Liver (tissue), 3 donors: ENCODE measurements around the gene RBM23.

Experiments
- CTCF ChIP-seq: fragments of 150-350 bp; IDR thresholded peaks from 2 replicates; pipeline ENCODE4 v1.5.1; 2017; ENCODE audit warnings: improper control_type of control experiment, low read depth, low read length; ENCODE audit not compliant: missing input control
- JUND ChIP-seq, 2 donors: IDR thresholded peaks; 2 replicates each; pipeline ENCODE4 v1.6.1; 2016; ENCODE audit warnings: antibody characterized with exemption in 2 of 2
- REST ChIP-seq: IDR thresholded peaks from 2 replicates; pipeline ENCODE4 v1.6.1; 2016; ENCODE audit warnings: antibody characterized with exemption, mild to moderate bottlenecking
- TAF1 ChIP-seq: conservative IDR thresholded peaks from 2 replicates; pipeline ENCODE4 v1.6.1; 2016; ENCODE audit warnings: antibody characterized with exemption, mild to moderate bottlenecking
- YY1 ChIP-seq: IDR thresholded peaks from 2 replicates; pipeline ENCODE4 v1.6.1; 2016; ENCODE audit warnings: antibody characterized with exemption, mild to moderate bottlenecking
- ZBTB33 ChIP-seq: IDR thresholded peaks from 2 replicates; pipeline ENCODE4 v1.6.1; 2016; ENCODE audit warnings: antibody characterized with exemption
- donor health status: healthy.
- donor health status: healthy.

- TF ChIP-seq CTCF (no peak), JUND (IDR thresholded peaks at IDR 0.05) (no peak), TAF1 (no peak), YY1 (no peak), REST (no peak), ZBTB33 (no peak)
Observed at GRCh38 chr14:22885975-22886374, 33.0 kb downstream of the RBM23 start.
